Common myeloid progenitor, CD34-positive (primary cell): Measurements from ENCODE around the gene TMEM121.

ENCODE experiments used
- CTCF ChIA-PET: fragments of 350-600 bp; sonication (Branson Sonifier 250); formaldehyde crosslinking; loops from one replicate; lab custom pipeline; 2021; ENCODE audit warnings: antibody characterized with exemption; lab: Charles Lee
- POLR2A ChIA-PET: fragments of 350-600 bp; sonication (Branson Sonifier 250); formaldehyde crosslinking; loops from one replicate; lab custom pipeline; 2021; ENCODE audit warnings: antibody characterized with exemption; lab: Charles Lee
- DNase-seq, 3 donors: peaks; one replicate each; pipeline versions ENCODE4 v3.0.0 to v3.0.0-alpha.2; 2013
- H3K27ac ChIP-seq, 2 experiments: 1 replicate in 1 of 2; 2 replicates in 1 of 2; pipeline ENCODE4 v1.7.0; 2013; ENCODE audit warnings: inconsistent platforms in 2 of 2, low read length in 2 of 2, mild to moderate bottlenecking in 2 of 2, low read depth in 1 of 2, moderate library complexity in 1 of 2; ENCODE audit not compliant: severe bottlenecking in 2 of 2, insufficient read depth in 1 of 2, poor library complexity in 1 of 2
- H3K27me3 ChIP-seq, 5 experiments: replicated peaks in 2 of 5; 1 replicate in 3 of 5; 2 replicates in 2 of 5; pipeline versions ENCODE4 v1.6.1 to v1.7.0; 2013; ENCODE audit warnings: low read length in 4 of 5, mild to moderate bottlenecking in 2 of 5, moderate library complexity in 2 of 5, inconsistent platforms in 1 of 5; ENCODE audit not compliant: insufficient read depth in 5 of 5, control insufficient read depth in 4 of 5
- H3K36me3 ChIP-seq, 4 experiments: 1 replicate in 2 of 4; 2 replicates in 2 of 4; pipeline versions ENCODE4 v1.6.1 to v1.7.0; 2013; ENCODE audit warnings: low read length in 3 of 4, control low read depth in 1 of 4, mild to moderate bottlenecking in 1 of 4; ENCODE audit not compliant: control insufficient read depth in 4 of 4, insufficient read depth in 4 of 4
- H3K4me1 ChIP-seq, 4 experiments: 1 replicate in 3 of 4; 2 replicates in 1 of 4; pipeline versions ENCODE4 v1.6.1 to v1.7.1; 2013; ENCODE audit warnings: low read length in 3 of 4, mild to moderate bottlenecking in 3 of 4, control low read depth in 1 of 4, inconsistent platforms in 1 of 4, moderate library complexity in 1 of 4; ENCODE audit not compliant: control insufficient read depth in 4 of 4, insufficient read depth in 4 of 4; ENCODE audit errors: control extremely low read depth in 1 of 4
- H3K4me3 ChIP-seq, 7 experiments: 1 replicate in 4 of 7; 2 replicates in 3 of 7; pipeline versions ENCODE4 v1.5.1 to v1.7.0; 2013; ENCODE audit warnings: mild to moderate bottlenecking in 7 of 7, low read length in 6 of 7, moderate library complexity in 6 of 7, inconsistent platforms in 2 of 7, low read depth in 2 of 7, control low read depth in 1 of 7; ENCODE audit not compliant: insufficient read depth in 4 of 7, control insufficient read depth in 1 of 7; ENCODE audit errors: extremely low read depth in 1 of 7
- H3K9me3 ChIP-seq, 5 experiments: 1 replicate in 4 of 5; 2 replicates in 1 of 5; pipeline versions ENCODE4 v1.6.1 to v1.7.1; 2013; ENCODE audit warnings: low read length in 4 of 5, mild to moderate bottlenecking in 2 of 5, inconsistent platforms in 1 of 5, low read depth in 1 of 5, moderate library complexity in 1 of 5; ENCODE audit not compliant: control insufficient read depth in 4 of 5, insufficient read depth in 2 of 5; ENCODE audit errors: control extremely low read depth in 1 of 5
- WGBS: methylation state at CpG from one replicate; pipeline ENCODE4 v1.1.5; 2013; ENCODE audit not compliant: insufficient coverage; 5-methylcytosine and 5-hydroxymethylcytosine counted together

The TMEM121 gene

GRCh38 chr14:105494606-105494929, 31.8 kb upstream of the TMEM121 start:
- WGBS = 98% methylated on average over 5 of the region's 6 CpGs
- H3K27ac ChIP-seq = no peak overlapping the region
- no peak overlapping the region for H3K4me3 ChIP-seq
- peaks cover 0 to 18% (median 15%) of the 10 kb centered on the region in 4 experiments for H3K4me1 ChIP-seq
- no peaks in the 10 kb centered on the region for H3K27me3 ChIP-seq
- DNase-seq = no peak
- POLR2A ChIA-PET = no interaction called here
- H3K36me3 ChIP-seq = peaks cover 2 to 16% (median 6%) of the 10 kb centered on the region in 4 experiments
- CTCF ChIA-PET = interaction anchor here (3.4 kb wide), 1 partner anchor 13 kb away, joined by 21 read pairs; no protein-coding TSS in a partner anchor
- no peaks in the 10 kb centered on the region for H3K9me3 ChIP-seq

- H3K27ac ChIP-seq = no peak overlapping the region
- H3K4me3 ChIP-seq = no peak overlapping the region
- CTCF ChIA-PET = no interaction called here
- peaks cover 2 to 16% (median 7%) of the 10 kb centered on the region in 4 experiments for H3K36me3 ChIP-seq
- POLR2A ChIA-PET = no interaction called here
- WGBS = 99% methylated on average over 18 of the region's 18 CpGs
- H3K4me1 ChIP-seq = peaks cover 0 to 11% (median 8%) of the 10 kb centered on the region in 4 experiments
- no peaks in the 10 kb centered on the region for H3K27me3 ChIP-seq
- no peak for DNase-seq
- no peaks in the 10 kb centered on the region for H3K9me3 ChIP-seq
Observed at GRCh38 chr14:105495101-105495989, 31.0 kb upstream of the TMEM121 start.

GRCh38 chr14:105495990-105496830, 30.2 kb upstream of the TMEM121 start:
- Histone ChIP-seq H3K4me1 (peaks cover 0 to 10% (median 7%) of the 10 kb centered on the region in 4 experiments), H3K4me3 (no peak overlapping the region), H3K27me3 (no peaks in the 10 kb centered on the region), H3K36me3 (peaks cover 2 to 16% (median 7%) of the 10 kb centered on the region in 4 experiments), H3K27ac (no peak overlapping the region), H3K9me3 (no peaks in the 10 kb centered on the region)
- ChIA-PET POLR2A (no interaction called here), CTCF (no interaction called here)
- 90% methylated on average over 12 of the region's 18 CpGs for WGBS
- no peak for DNase-seq

- CTCF ChIA-PET = no interaction called here
- no peaks in the 10 kb centered on the region for H3K9me3 ChIP-seq
Observed at GRCh38 chr14:105496831-105497591, 29.4 kb upstream of the TMEM121 start.

GRCh38 chr14:105497671-105498429, 28.5 kb upstream of the TMEM121 start:
- H3K36me3 ChIP-seq = peaks cover 2 to 10% (median 6%) of the 10 kb centered on the region in 4 experiments
- CTCF ChIA-PET = no interaction called here
- H3K27ac ChIP-seq = no peak overlapping the region
- H3K4me1 ChIP-seq = no peaks in the 10 kb centered on the region
- POLR2A ChIA-PET = no interaction called here
- H3K9me3 ChIP-seq = no peaks in the 10 kb centered on the region
- DNase-seq = no peak
- no peaks in the 10 kb centered on the region for H3K27me3 ChIP-seq
- H3K4me3 ChIP-seq = no peak overlapping the region
- 97% methylated on average over 28 of the region's 31 CpGs for WGBS

More at GRCh38 chr14:105496831-105497591, 29.4 kb upstream of the TMEM121 start:
- Histone ChIP-seq H3K4me3 (no peak overlapping the region), H3K27ac (no peak overlapping the region), H3K4me1 (peaks cover 0 to 4% (median 2%) of the 10 kb centered on the region in 4 experiments), H3K27me3 (no peaks in the 10 kb centered on the region), H3K36me3 (peaks cover 2 to 16% (median 7%) of the 10 kb centered on the region in 4 experiments)
- POLR2A ChIA-PET = no interaction called here
- 96% methylated on average over 26 of the region's 32 CpGs for WGBS
- no peak for DNase-seq

- WGBS = 98% methylated on average over 34 of the region's 36 CpGs
- CTCF ChIA-PET = no interaction called here
- Histone ChIP-seq H3K36me3 (peaks cover 0 to 5% (median 2%) of the 10 kb centered on the region in 4 experiments), H3K27me3 (no peaks in the 10 kb centered on the region), H3K4me1 (no peaks in the 10 kb centered on the region), H3K4me3 (no peak overlapping the region), H3K9me3 (no peaks in the 10 kb centered on the region), H3K27ac (no peak overlapping the region)
- DNase-seq = no peak
- POLR2A ChIA-PET = no interaction called here
Observed at GRCh38 chr14:105498430-105499255, 27.7 kb upstream of the TMEM121 start.
